Lung (tissue), 12 donors: ENCODE data around the gene POLR3K. TPM values are rescaled to one million over a fixed set of nuclear protein-coding genes. Genes with fewer than 3 reads are reported as not detected.

Source experiments
- ATAC-seq: fragments of 200-7000 bp; cut with Tn5 transposase; one replicate; pipeline ENCODE4 v1.9.1; 2020; ENCODE audit warnings: moderate number of reproducible peaks; ENCODE audit not compliant: insufficient read depth, low FRiP score
- DNase-seq, 3 donors: peaks; one replicate each; pipeline ENCODE4 v3.0.0-alpha.2; 2013 to 2017
- H3K27ac ChIP-seq, 2 donors: one replicate each; pipeline ENCODE4 v1.5.1; 2013; ENCODE audit warnings: mild to moderate bottlenecking in 2 of 2, moderate library complexity in 2 of 2, control low read depth in 1 of 2, inconsistent platforms in 1 of 2, low read depth in 1 of 2, low read length in 1 of 2
- H3K27me3 ChIP-seq, 3 donors: one replicate each; pipeline ENCODE4 v1.5.1; 2013; ENCODE audit warnings: low read length in 2 of 3; ENCODE audit not compliant: control insufficient read depth in 3 of 3, insufficient read depth in 3 of 3
- H3K36me3 ChIP-seq, 4 donors: one replicate each; pipeline ENCODE4 v1.5.1; 2013; ENCODE audit warnings: low read length in 4 of 4, mild to moderate bottlenecking in 1 of 4, moderate library complexity in 1 of 4; ENCODE audit not compliant: control insufficient read depth in 4 of 4, insufficient read depth in 4 of 4
- H3K4me1 ChIP-seq, 5 donors: one replicate each; pipeline ENCODE4 v1.5.1; 2013; ENCODE audit warnings: low read length in 5 of 5, mild to moderate bottlenecking in 2 of 5, moderate library complexity in 1 of 5; ENCODE audit not compliant: control insufficient read depth in 5 of 5, insufficient read depth in 5 of 5
- H3K4me3 ChIP-seq: one replicate; pipeline ENCODE4 v1.5.1; 2013; ENCODE audit warnings: mild to moderate bottlenecking, control low read depth, moderate library complexity
- H3K9ac ChIP-seq, 2 donors: one replicate each; pipeline ENCODE4 v1.5.1; 2013; ENCODE audit warnings: low read length in 2 of 2, control low read depth in 1 of 2; ENCODE audit not compliant: insufficient read depth in 1 of 2
- H3K9me3 ChIP-seq, 4 donors: one replicate each; pipeline ENCODE4 v1.5.1; 2013; ENCODE audit warnings: low read length in 3 of 4, mild to moderate bottlenecking in 1 of 4, moderate library complexity in 1 of 4; ENCODE audit not compliant: control insufficient read depth in 4 of 4, insufficient read depth in 3 of 4
- CTCF ChIP-seq: IDR thresholded peaks from 2 replicates; pipeline ENCODE4 v1.5.1; 2012; ENCODE audit warnings: mild to moderate bottlenecking; ENCODE audit errors: control extremely low read depth, extremely low read depth
- WGBS, 2 donors: extraction: QIAGEN DNeasy Blood & Tissue Kit; methylation state at CpG; one replicate each; pipeline ENCODE4 v1.1.7; 2013; 5-methylcytosine and 5-hydroxymethylcytosine counted together
- polyA plus RNA-seq, 2 donors: library from polyadenylated mRNA; stranded (reverse); fragments of 200-250 nt; gene quantifications; one replicate each; pipeline ENCODE4 v1.2.1, GENCODE V29; 2013
- total RNA-seq, 2 donors: library from RNA; depleted of rRNA in 1 of 2; stranded (reverse); fragments of >200 nt in 1 of 2; gene quantifications; one replicate each; pipeline ENCODE4 v1.2.1, GENCODE V29; 2014 to 2021
- donor health status: control.
- donor health status: control.
- donor health status: Bipolar disorder and iron deficiency.
- donor health status: healthy.
- donor health status: DM: yes; HTN: yes; CAD: no.

The POLR3K gene
- total and polyA plus RNA-seq, 4 donors = 4.8 to 15.7 (median 12.0) TPM

GRCh38 chr16:44655-45054 is 8.8 kb downstream of the POLR3K start:
- no peak for TF ChIP-seq CTCF
- no peak overlapping the region for H3K27ac ChIP-seq
- H3K36me3 ChIP-seq = peaks cover 3 to 16% (median 7%) of the 10 kb centered on the region in 4 donors
- 91 to 93% methylated on average over 8 of the region's 8 CpGs for WGBS, 2 donors
- no peak overlapping the region for H3K4me3 ChIP-seq
- H3K27me3 ChIP-seq = no peaks in the 10 kb centered on the region
- DNase-seq = no peak
- no peak for ATAC-seq
- H3K9ac ChIP-seq = no peak overlapping the region
- no peaks in the 10 kb centered on the region for H3K4me1 ChIP-seq
- H3K9me3 ChIP-seq = no peaks in the 10 kb centered on the region

GRCh38 chr16:43294-43693 is 10.1 kb downstream of the POLR3K start:
- peaks cover 3 to 16% (median 6%) of the 10 kb centered on the region in 4 donors for H3K36me3 ChIP-seq
- DNase-seq = no peak
- WGBS, 2 donors = 84 to 91% methylated on average over 5 of the region's 5 CpGs

GRCh38 chr16:42691-43090 is 10.7 kb downstream of the POLR3K start:
- Histone ChIP-seq H3K4me3 (no peak overlapping the region), H3K9ac (no peak overlapping the region), H3K4me1 (peaks cover 0 to 1% (median 0%) of the 10 kb centered on the region in 5 donors), H3K27ac (no peak overlapping the region), H3K27me3 (no peaks in the 10 kb centered on the region), H3K36me3 (peaks cover 3 to 16% (median 6%) of the 10 kb centered on the region in 4 donors), H3K9me3 (no peaks in the 10 kb centered on the region)
- DNase-seq (no peak), ATAC-seq (no peak)
- WGBS, 2 donors = 77 to 83% methylated on average over 4 of the region's 4 CpGs
- no peak for TF ChIP-seq CTCF

More at GRCh38 chr16:43294-43693, 10.1 kb downstream of the POLR3K start:
- no peak overlapping the region for H3K9ac ChIP-seq
- TF ChIP-seq CTCF = no peak
- H3K27ac ChIP-seq = no peak overlapping the region
- no peak overlapping the region for H3K4me3 ChIP-seq
- H3K4me1 ChIP-seq = peaks cover 0 to 1% (median 0%) of the 10 kb centered on the region in 5 donors
- no peak for ATAC-seq
- H3K9me3 ChIP-seq = no peaks in the 10 kb centered on the region
- no peaks in the 10 kb centered on the region for H3K27me3 ChIP-seq

GRCh38 chr16:42069-42457 is 11.3 kb downstream of the POLR3K start:
- H3K4me1 ChIP-seq = peaks cover 0 to 1% (median 0%) of the 10 kb centered on the region in 5 donors
- H3K9me3 ChIP-seq = no peaks in the 10 kb centered on the region
- H3K4me3 ChIP-seq = no peak overlapping the region
- no peaks in the 10 kb centered on the region for H3K27me3 ChIP-seq
- H3K27ac ChIP-seq = no peak overlapping the region
- peaks cover 0 to 12% (median 5%) of the 10 kb centered on the region in 4 donors for H3K36me3 ChIP-seq
- ATAC-seq (no peak), DNase-seq (no peak)
- no peak overlapping the region for H3K9ac ChIP-seq
- WGBS, 2 donors = 88 to 89% methylated on average over 11 of the region's 11 CpGs
- TF ChIP-seq CTCF = no peak
